ENCODE measurements around the gene FBXL12.
A peak's percentile ranks its signal among the peaks of the same experiment; 100 is the strongest.
"Not testable (repeated sequence)": the region's sequence is repeated elsewhere in the genome, so short reads cannot be mapped to it uniquely, and the experiment has no call there.

The FBXL12 gene

DNA sequence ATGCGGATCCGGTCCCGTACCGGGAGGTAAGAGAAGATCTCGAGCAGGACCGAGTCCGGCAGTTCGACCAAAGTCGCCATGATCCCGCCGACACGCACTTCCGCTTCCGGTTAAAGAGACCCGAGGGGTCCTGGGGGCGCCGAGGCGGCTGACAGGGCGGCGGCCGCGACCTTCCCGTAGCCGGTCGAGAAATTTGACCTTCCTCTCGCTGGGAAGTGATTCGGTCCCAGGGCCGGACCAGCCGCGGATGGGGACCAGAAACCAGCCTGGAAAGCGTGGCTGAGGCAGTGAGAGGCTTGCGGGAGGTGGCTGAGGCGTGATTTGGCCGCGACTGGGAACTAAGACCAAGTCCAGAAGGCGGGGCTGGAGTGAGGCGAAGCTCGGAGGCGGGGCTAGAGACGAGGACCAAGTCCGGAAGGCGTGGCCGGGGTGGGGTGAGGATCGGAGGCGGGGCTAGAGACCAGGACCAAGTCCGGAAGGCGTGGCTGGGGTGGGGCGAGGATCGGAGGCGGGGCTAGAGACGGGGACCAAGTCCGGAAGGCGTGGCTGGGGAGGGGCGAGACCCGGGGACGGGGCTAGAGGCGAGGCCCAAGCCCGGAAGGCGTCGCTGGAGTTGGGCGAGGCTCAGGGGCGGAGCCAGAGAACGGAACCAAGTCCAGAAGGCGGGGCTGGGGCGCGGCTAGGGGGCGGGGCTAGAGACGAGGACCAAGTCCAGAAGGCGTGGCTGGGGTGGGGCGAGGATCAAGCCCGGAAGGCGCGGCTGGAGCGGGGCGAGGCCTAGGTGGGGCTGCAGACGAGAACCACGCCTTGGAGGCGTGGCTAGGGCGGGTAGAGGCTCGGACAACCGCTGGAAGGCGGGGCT lies at the start of gene FBXL12:
TSS of gene FBXL12 (minus strand) at position 346 of the 862 bp plus-strand sequence. CDS start at position 80, 266 bp downstream.
- peak; percentile 99 for DNase-seq

- DNase-seq = no peak
Measured at GRCh38 chr19:9865732-9866501, 47.0 kb upstream of the FBXL12 start.

DNA sequence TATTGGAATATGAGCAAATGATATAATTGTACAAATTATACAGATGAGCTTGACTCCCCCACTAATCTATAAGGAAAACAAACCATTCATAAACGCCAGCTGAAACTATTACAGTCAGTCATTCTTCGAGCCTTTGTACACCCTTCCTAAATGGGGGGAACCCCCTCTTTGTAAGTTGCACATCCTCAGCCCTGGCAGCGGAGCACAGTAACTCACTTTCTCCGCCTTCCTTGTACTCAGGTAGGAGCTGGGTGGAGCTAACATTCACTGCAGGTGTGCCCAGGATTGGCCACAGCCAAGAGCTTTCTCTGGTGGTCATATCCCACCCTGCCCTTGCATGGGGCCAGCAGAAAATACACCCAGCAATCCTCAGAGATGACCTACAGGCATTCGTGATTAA lies 44.9 kb upstream of the FBXL12 start:
- no peak for DNase-seq

- DNase-seq = no peak
Measured at GRCh38 chr19:9862938-9863337, 44.1 kb upstream of the FBXL12 start.

DNA sequence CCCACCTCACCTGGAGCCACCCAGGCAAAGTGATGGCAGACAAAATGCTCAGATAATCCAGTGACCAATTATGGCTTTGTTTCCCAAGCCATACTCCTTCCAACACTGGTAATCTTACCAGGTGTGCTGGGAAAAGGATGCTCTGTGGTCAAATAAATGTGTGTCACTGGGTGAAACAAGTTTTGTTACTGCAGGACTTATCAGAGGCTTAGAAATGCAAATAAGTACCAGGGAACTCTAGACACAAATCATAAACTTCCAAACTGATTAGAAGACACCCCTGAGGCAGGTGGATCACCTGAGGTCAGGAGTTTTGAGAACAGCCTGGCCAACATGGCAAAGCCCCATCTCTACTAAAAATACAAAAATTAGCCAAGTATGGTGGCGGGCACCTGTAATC lies 42.6 kb upstream of the FBXL12 start:
- no peak for DNase-seq

- no peak for DNase-seq
Measured at GRCh38 chr19:9860407-9860806, 41.5 kb upstream of the FBXL12 start.

DNA sequence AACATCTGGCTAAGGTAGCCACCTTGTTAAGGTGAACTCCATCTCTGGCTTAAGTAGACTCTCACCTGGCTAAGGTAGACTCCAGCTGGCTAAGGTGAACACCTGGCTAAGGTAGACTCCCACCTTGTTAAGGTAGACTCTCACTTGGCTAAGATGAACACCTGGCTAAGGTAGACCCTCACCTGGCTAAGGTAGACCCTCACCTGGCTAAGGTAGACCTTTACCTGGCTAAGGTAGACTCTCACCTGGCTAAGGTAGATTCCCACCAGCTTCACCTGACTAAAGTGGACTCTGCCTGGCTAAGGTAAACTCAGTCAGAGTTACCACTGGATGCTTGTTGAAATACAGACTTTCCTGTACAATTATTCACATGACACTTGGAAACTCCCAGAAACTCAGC lies 39.9 kb upstream of the FBXL12 start:
- DNase-seq = no peak

- no peak for DNase-seq
Measured at GRCh38 chr19:9857920-9858746, 39.3 kb upstream of the FBXL12 start.

DNA sequence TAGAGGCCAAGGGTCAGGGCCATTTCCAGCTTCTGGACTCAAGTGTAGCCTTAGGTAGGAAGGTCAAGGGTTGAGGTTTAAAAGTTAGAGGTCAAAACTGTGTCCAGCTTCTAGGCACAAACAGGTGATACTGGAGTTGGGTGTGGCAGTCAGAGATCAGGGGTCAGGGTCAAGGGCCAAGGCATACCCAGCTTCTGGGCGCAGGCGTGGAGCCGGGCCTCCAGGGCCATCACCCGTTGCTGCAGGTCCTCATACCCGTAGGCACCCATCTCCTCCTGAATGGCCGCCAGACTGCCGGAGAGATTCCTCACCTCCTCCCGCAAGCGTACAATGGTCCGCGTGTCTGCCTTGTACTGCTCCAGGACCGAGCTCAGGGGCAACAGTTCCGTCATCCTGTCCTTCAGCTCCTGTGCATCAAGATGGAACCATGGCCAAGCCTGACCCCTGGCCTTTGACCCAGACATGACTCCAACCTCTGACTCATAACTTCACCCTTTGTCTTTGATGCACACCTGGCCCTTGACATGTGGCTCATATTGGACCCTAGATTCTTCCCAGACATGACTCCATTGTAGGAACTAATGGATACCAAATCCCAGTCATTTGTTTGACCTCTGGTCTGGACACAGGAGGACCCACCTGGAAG lies 38.3 kb upstream of the FBXL12 start:
- DNase-seq = no peak

DNA sequence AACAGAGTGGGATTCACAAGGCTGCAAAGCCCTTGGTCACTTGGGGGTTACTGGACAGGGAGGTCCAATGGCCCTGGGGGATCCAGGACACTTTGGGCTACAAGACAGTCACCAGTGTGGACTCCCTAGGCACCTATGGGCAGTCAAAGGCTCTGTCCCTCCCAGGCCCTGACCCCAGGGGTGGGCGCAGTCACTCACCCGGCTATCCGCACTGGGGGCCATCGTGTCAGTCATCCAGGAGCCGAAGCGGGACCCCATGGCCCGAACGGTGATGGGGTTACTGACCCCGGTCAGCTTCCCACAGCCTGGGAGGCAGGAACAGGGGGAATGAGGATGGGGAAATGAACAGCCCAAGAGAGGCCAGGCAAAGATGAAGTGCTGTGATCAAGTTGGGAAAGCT lies 37.7 kb upstream of the FBXL12 start:
- no peak for DNase-seq

DNA sequence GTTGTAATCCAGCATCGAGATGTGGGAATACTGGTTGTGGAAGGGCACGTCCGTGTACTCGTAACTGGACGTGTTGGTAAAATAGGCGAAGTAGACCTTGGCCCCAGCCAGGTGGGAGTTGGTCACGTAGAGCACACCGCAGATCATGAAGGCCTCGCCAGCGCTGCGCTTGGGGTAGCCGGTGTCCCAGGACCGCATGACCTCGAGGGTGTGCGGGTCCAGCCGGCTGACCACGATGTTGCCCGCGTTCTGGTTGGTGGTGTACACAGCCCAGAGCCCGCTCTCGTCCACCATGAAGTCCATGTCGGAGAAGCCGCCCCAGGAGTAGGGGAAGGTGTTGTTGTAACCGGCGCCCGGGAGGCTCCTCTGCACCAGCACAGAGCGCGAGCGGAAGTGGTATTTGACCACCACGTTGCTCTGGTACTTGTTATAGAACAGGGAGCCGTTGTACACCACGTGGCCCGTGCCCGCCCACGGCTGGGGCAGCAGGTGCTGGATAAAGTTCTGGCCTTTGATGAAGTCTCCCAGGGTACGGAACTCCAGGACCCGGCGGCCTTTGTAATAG lies 35.5 kb upstream of the FBXL12 start:
- no peak for DNase-seq

GRCh38 chr19:9850235-9850959 lies 31.5 kb upstream of the FBXL12 start:
- no peak for DNase-seq

DNA sequence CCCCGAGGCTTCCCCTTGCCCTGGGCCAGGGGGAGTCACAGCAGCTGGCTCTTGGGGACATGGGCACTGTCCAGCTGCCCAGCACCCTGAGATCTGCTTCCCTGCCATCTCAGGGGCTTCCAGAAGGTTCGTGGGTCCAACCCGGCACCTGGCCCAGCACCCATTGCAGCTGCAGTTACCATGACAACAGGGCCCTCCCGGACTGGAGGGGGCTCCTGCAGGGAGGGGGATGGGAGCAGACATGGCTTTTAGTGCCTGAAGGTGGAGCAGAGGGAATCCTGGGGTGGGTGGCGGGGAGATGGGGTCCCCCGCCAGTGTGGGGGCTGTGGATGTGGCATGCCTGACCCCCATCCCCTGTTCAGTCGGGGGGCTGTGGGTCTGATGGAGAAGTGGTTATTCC lies 30.9 kb upstream of the FBXL12 start:
- DNase-seq = no peak

DNA sequence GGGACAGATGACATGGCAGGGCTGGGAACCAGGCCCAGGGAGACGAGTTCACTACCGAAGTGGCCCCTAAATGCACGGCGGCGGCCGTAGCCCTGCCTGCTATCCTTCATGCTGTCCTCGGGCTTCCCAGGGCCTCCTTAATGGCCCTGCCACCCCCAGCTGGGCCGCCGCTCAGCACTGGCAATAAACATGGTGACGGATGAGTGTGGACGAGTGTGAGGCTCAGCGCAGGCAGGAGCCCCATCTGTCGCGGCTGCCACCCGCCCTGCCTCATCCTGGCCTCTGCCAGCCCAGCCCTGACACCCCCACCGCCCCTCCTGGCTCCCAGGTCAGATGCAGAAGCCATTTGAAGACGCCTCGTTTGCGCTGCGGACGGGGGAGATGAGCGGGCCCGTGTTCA lies 29.9 kb upstream of the FBXL12 start:
- no peak for DNase-seq

DNA sequence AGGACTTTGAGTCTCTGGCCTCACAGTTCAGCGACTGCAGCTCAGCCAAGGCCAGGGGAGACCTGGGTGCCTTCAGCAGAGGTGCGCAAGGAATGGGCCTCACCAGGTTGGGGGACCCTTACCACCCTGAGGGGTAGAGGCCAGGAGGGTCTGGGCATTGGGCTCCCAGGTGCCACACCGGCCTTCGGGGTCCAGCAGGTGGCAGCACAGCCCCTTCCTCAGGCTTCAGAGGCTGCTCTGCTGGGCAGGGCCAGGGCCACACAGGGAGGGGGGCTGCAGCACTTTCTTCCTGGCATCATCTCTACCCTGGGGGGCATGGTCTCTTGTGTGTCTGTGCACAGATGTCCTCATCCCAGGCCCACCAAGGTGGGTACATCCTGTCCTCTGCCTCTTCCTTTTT lies 29.2 kb upstream of the FBXL12 start:
- DNase-seq = no peak

- DNase-seq = peak; percentile 91
Measured at GRCh38 chr19:9847087-9847671, 28.3 kb upstream of the FBXL12 start.

DNA sequence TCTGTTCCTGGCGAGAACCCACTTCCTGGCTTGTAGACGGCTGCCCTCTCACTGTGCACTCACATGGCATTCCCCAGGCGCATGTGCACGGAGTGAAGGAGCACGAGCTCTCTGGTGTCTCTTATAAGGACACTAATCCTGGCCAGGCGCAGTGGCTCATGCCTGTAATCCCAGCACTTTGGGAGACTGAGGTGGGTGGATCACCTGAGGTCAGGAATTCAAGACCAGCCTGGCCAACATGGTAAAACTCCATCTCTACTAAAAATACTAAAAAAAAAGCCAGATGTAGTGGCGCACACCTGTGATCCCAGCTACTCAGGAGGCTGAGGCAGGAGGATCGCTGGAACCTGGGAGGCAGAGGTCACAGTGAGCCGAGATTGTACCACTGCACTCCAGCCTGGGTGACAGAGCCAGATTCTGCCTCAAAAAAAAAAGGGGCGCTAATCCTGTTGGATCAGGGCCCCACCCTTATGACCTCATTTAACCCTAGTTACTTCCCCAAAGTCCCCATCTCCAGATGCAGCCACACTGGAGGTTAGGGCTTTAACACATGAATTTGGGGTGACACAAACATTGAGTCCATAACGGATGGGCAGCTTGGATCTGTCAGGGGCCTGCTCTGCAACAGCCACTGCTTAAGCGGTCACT lies 24.9 kb upstream of the FBXL12 start:
- not testable (repeated sequence) for DNase-seq

DNA sequence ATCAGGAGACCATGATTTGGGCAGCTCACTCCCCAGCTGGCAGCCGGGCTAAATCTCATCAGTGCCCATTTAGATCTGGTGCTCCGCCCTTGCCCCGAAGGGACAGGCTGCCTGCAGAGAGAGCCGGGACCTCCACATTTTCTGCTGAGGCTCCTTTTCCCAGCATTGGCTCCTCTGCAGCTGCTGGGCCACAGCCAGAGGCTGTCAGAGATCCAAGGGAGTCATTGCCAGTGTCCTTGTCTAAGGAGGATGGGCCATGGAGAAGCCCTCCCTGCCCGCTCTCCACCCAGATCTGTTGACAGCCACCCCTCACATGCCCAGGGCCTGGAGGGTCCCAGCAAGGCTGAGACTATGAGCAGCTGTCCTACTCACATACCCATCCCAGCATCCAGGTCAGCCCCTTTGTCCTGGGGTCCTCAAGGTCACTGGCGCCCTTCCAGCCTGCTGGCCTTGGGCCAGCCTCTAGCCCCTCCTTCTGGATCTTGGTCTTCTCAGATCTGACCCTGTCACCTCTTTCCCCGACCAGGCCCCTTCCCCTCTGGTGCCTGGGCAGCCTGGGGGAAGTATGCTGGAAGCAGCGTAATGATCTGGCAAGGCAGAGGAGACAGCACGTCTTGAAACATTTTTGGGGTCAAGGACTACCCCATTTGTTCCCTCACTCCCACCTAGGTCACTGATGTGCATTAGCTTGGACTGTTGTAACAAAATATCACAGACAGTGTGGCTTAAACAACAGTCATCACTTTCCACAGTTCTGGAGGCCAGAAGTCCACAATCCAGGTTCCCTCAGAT lies 24.2 kb upstream of the FBXL12 start:
- no peak for DNase-seq

DNA sequence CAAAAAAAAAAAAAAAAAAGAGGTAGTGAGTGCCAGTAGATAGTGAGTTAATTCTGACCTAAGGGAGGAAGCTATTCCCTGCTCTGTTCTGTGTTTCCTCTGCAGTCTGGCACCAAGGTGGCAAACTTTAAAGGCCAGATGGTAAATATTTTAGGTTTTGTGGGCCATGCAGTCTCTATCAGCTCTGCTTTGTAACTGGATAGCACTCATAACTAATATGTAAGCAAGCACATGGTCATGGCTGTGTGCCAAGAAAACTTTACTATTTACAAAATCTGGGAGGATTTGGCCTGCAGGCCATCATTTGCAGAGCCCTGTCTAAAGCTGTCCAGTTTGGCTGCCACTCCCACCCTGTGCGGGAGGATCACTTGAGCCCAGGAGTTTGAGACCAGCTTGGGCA lies 20.5 kb upstream of the FBXL12 start:
- DNase-seq = no peak

DNA sequence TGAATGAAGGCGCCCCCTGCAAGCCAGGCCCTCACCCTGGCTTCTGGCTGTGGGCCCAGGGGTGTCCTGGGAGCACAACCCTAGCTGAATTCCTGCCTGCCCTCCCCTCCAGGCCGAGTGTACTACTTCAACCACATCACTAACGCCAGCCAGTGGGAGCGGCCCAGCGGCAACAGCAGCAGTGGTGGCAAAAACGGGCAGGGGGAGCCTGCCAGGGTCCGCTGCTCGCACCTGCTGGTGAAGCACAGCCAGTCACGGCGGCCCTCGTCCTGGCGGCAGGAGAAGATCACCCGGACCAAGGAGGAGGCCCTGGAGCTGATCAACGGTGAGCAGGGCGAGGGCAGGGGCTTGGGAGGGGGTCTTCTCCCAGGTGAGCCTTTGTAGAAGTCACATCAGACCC lies 19.4 kb upstream of the FBXL12 start:
- DNase-seq = no peak
